GM19239 (cell line): ENCODE data around the gene IGDCC3.

ENCODE experiments used
- DNase-seq: peaks from one replicate; pipeline ENCODE4 v3.0.0; 2011; ENCODE audit warnings: low spot score; ENCODE audit not compliant: insufficient read length
- FAIRE-seq: peaks from 2 replicates; lab custom pipeline; 2011; peaks lifted over from hg19 to GRCh38; lab: Jason Lieb, UNC

IGDCC3 gene

GRCh38 chr15:65391732-65392131 is 13.9 kb upstream of the IGDCC3 start:
- FAIRE-seq = no peak
- DNase-seq = no peak

- no peak for FAIRE-seq
- DNase-seq = no peak
Measured at GRCh38 chr15:65390447-65390846, 12.6 kb upstream of the IGDCC3 start.

- DNase-seq (no peak), FAIRE-seq (no peak)
Measured at GRCh38 chr15:65389226-65389625, 11.4 kb upstream of the IGDCC3 start.

GRCh38 chr15:65388306-65389080 is 10.7 kb upstream of the IGDCC3 start:
- no peak for FAIRE-seq
- no peak for DNase-seq

DNA sequence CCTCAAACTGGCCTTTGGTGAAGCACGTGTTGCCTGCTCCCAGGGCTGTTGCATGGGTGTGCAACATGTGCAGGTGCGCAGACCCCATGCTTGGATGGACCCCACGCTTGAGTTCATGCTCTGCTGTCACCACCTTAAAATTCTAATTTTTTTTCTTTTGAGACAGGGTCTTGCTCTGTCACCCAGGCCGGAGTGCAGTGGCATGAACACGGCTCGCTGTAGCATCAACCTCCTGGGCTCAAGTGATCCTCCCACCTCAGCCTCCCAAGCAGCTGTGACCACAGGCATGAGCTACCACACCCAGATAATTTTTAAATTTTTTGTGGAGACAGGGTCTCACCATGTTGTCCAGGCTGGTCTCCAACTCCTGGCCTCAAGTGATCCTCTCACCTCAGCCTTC is 9.1 kb upstream of the IGDCC3 start:
- FAIRE-seq = no peak
- no peak for DNase-seq

DNA sequence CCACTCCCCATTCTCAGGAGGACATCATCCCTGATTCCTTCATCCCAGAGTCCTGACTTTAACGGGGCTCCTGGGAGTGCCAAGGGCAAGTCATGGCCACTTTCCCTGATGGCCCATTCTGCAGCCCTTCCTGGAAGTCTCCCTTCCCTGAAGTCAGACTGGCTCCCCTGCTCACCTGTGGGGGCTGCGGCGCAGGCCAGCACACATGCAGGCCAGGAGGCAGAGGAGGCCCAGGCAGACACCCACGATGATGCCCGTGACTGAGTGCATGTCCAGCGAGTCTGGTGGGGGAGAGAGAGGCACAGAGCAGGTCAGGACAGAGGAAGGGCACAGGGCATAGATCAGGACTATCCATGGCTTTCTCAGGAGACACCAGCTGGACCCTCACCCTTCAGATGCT is 8.6 kb upstream of the IGDCC3 start:
- FAIRE-seq = no peak

GRCh38 chr15:65385870-65386258 is 8.1 kb upstream of the IGDCC3 start:
- DNase-seq (no peak), FAIRE-seq (no peak)

More for the DNA sequence above, 8.6 kb upstream of the IGDCC3 start:
- DNase-seq = no peak

- peak; percentile 98 for DNase-seq
Measured at GRCh38 chr15:65384895-65385869, 7.4 kb upstream of the IGDCC3 start.

GRCh38 chr15:65384505-65384894 is 6.7 kb upstream of the IGDCC3 start:
- FAIRE-seq = no peak
- no peak for DNase-seq

More at GRCh38 chr15:65384895-65385869, 7.4 kb upstream of the IGDCC3 start:
- FAIRE-seq = peak; percentile 79

GRCh38 chr15:65383991-65384390 is 6.2 kb upstream of the IGDCC3 start:
- DNase-seq = no peak
- FAIRE-seq = no peak

- no peak for FAIRE-seq
- no peak for DNase-seq
Measured at GRCh38 chr15:65383456-65383855, 5.7 kb upstream of the IGDCC3 start.

DNA sequence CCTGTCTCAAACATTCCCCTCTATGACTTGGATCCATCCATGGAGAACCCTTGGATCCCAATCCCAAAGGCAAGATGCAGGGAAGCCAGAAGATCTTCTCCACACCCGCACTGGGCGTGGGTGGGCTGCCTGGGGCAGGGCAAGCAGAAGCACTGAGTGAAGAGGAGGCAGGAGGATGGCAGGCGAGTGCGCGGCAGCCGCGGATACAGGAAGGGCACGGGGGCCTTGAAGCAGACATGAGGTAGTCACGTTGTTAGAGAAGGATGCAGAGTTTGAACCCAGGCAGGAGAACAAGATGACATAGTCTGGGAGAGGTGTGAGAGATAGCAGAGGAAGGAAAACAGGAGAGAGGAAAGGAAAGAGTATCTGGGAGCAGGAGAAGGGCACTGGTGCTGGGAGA is 5.1 kb upstream of the IGDCC3 start:
- DNase-seq (no peak), FAIRE-seq (no peak)

GRCh38 chr15:65382146-65382491 is 4.3 kb upstream of the IGDCC3 start:
- DNase-seq (no peak), FAIRE-seq (no peak)

DNA sequence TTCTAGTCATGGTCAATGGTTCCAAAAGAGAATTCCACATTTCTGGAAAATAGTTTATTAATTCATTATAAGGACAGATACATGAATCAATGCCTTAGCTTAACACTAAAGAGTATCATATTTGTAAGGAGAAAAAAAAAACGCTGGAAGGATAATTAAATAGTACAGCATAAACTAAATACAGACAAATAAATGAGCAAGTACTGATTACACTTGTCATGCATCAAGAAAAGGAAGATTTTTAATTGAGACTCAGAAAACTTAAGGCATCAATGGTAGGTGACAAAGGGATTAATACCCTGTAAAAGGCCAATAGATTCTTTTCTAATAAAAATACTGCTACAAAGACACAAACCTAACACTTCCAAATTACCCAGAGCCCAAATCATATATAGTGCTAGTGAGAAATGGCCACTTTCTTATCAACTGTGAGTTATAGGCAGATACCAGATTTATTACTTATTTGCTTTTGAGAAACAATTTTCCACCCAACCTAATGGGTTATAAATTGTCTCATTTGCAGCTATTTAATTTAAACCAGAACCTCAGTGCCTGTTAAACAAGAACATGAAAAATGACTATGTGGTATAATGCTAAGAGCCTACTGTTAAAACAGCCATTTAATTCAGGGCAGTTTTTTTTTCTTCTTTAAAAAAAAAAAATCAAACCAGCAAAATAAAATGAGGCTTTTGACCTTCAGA is 3.8 kb upstream of the IGDCC3 start:
- no peak for FAIRE-seq
- no peak for DNase-seq

DNA sequence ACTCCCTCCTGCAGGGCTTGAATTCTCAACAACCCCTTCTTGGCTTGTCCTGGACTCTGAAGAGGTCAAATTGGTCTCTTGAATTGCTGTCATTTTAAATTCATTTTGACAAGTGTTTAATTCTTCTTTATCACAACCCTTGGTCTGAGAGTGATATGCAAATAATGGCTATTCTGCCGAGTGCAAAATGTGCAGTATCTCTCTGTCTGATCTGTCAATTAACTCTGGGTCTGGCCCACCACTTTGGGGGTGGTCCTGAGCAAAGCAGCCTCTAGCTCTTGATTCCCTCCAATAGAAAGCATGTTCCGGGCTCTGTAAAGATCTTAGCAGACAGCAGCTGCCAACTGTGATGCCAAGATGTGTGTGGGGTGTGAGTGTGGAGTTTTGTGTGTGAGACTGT is 2.2 kb upstream of the IGDCC3 start:
- DNase-seq (no peak), FAIRE-seq (no peak)

DNA sequence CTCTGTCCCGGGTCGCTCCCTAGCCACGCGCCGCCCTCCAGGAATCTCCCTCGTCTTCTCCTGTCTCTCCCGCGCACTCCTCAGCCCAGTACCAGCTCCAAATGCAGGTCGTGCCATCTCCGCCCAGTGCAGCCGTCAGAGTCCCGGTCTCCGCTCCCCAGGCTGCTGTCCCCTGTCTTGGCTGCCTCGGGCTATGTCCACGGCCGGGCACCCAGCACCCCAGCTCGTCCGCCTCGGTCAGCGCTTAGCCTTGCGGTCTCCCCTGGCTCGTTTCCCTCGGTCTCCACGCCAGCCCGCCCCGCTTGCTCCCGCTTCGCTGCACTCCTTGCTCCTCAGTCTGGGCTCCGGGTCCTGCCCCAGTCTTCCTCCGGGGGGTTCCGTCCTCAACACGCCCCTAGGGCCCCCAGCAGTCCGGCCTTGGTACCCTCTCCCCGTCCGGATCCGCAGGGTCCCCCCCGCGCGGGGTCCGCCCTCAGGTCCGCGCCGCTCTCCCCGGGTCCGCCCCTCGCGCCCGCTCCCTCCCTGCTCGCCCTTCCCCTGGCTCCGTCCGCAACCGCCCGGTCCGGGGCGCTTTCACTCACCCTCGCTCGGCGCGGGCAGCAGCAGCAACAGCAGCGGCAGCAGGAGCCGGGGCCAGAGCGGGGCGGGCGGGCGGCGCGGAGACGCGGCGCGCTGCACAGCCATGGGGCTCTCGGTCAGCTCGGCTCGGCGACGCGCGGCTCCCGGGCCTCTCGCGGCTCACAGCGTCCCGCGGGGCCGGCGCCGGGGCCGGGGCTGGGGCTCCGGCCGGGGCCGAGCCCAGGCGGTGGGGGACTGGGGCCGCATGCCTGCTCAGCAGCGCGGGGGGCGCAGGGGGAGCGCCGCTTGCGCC is 462 bp downstream of the IGDCC3 start:
- FAIRE-seq = no peak
- no peak for DNase-seq

DNA sequence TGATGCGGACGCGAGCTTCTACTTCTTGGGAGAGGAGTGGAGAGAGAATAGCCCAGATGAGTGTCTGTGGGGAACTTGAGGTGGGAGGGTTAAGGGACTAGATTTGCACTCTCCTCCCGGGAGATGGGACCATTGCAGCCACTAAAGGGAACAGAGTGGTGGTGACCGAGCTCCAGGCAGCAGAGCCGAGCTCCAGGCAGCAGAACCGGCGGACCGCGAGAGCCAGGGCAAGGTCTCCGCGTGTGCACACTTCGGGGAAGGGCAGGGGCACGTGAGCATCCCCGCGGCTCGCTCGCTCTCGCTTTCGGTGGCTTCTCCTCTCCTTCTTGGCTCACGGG is 1.1 kb downstream of the IGDCC3 start:
- FAIRE-seq (no peak), DNase-seq (no peak)

- no peak for DNase-seq
- no peak for FAIRE-seq
Measured at GRCh38 chr15:65375871-65376607, 1.8 kb downstream of the IGDCC3 start.

- FAIRE-seq (no peak), DNase-seq (no peak)
Measured at GRCh38 chr15:65374821-65375401, 2.9 kb downstream of the IGDCC3 start.
